AG09309 (cell line): ENCODE measurements around the gene SLCO4A1.

Source experiments
- DNase-seq: peaks from one replicate; pipeline ENCODE4 v3.0.0-alpha.2; 2010; ENCODE audit warnings: low read depth
- H3K4me3 ChIP-seq: 2 replicates; pipeline ENCODE4 v1.5.1; 2011; ENCODE audit warnings: mild to moderate bottlenecking, low read depth, low read length, moderate library complexity; ENCODE audit not compliant: control insufficient read depth
- TF ChIP-seq, protein P1 (sequence below): IDR thresholded peaks from 2 replicates; pipeline ENCODE4 v1.5.1; 2011; ENCODE audit warnings: mild to moderate bottlenecking, low read depth, low read length, inconsistent platforms; ENCODE audit not compliant: insufficient read depth, control insufficient read depth; ENCODE audit errors: missing control alignments

SLCO4A1 gene, protein sequence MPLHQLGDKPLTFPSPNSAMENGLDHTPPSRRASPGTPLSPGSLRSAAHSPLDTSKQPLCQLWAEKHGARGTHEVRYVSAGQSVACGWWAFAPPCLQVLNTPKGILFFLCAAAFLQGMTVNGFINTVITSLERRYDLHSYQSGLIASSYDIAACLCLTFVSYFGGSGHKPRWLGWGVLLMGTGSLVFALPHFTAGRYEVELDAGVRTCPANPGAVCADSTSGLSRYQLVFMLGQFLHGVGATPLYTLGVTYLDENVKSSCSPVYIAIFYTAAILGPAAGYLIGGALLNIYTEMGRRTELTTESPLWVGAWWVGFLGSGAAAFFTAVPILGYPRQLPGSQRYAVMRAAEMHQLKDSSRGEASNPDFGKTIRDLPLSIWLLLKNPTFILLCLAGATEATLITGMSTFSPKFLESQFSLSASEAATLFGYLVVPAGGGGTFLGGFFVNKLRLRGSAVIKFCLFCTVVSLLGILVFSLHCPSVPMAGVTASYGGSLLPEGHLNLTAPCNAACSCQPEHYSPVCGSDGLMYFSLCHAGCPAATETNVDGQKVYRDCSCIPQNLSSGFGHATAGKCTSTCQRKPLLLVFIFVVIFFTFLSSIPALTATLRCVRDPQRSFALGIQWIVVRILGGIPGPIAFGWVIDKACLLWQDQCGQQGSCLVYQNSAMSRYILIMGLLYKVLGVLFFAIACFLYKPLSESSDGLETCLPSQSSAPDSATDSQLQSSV

DNA sequence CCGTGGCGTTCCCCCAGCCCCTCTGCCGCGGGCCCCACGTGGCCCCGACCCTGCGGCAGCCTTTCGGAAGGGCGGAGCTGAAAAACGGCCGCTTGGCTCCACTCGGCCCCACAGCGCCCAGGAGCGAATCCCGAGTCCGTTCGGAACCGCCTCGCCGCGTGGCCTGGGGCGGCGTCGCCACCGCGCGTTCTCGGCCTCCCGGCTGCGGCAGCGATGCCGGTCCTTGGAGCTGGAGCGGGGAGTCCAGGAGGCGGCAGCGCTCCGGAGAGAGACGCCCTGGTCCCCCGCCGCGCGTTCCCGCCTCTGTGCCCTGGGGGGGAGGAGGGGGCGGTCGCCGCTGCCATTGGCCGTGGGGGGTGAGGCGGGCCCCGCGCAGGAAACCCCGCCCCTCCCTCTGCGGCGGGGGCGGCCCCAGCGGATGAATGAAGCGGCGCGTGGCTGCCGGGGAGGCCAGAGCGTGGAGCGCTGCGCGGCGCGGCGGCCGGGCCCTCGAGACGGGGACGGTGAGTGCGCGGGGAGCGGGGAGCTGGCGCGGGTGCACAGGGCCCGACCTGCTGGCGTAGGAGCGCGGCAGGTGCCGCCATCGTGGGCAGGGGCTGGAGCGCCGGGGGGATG lies at the start of gene SLCO4A1:
Gene SLCO4A1 (plus strand): TSS at position 453 of the 615 bp plus-strand sequence. CDS start 13,952 bp downstream, outside the sequence.
- DNase-seq: no peak
- H3K4me3 ChIP-seq: peak within 1 kb of the TSS; percentile 27
- TF ChIP-seq, protein P1, sequence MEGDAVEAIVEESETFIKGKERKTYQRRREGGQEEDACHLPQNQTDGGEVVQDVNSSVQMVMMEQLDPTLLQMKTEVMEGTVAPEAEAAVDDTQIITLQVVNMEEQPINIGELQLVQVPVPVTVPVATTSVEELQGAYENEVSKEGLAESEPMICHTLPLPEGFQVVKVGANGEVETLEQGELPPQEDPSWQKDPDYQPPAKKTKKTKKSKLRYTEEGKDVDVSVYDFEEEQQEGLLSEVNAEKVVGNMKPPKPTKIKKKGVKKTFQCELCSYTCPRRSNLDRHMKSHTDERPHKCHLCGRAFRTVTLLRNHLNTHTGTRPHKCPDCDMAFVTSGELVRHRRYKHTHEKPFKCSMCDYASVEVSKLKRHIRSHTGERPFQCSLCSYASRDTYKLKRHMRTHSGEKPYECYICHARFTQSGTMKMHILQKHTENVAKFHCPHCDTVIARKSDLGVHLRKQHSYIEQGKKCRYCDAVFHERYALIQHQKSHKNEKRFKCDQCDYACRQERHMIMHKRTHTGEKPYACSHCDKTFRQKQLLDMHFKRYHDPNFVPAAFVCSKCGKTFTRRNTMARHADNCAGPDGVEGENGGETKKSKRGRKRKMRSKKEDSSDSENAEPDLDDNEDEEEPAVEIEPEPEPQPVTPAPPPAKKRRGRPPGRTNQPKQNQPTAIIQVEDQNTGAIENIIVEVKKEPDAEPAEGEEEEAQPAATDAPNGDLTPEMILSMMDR: no peak

DNA sequence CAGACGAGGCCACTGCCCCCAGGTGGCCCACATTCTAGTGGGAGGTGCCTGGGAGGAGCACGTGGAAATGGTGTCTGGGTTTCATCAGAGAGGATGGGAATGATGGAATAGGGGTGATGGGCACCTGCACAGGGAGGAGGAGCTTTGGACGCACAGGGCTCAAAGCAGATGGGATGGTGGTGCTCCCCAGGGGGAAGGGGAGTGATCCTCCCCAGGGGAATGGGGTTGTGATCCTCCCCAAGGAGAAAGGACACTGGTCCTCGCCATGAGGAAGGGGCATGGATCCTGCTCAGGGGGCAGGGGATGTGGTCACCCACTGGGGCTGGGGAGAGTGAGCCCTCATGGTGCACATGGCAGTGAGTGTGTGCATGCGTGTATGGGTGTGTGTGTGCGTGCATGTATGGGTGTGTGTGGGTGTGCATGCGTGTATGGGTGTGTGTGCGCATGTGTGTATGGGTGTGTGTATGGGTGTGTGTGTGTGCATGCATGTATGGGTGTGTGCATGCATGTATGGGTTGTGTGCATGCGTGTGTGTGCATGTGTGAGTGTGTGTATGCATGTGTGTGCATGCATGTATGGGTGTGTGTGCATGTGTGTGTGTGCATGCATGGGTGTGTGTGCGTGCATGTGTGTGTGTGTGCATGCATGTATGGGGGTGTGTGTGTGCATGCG lies 49.7 kb upstream of the SLCO4A1 start:
- DNase-seq: no peak
- no peak overlapping the region for H3K4me3 ChIP-seq
- TF ChIP-seq, protein P1: no peak

DNA sequence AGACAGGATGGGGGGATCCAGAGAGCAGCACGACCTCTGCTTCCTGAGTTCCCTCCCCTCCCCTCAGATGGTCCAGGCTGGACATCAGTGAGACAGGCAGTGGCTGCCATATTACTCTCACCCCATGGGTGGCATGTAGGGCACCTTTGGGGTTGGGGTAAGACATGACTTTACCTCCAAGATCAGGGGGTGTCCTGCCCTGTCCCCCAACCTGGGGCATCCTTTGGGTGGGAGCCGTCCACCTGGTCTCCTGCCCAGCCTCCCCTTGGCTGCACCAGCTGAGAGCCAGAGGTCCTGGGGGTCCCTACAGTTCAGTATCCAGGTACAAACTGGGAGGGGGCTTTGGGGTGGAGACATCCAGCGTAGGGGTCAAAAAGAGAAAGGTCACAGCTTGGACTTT lies 48.7 kb upstream of the SLCO4A1 start:
- H3K4me3 ChIP-seq: no peak overlapping the region
- DNase-seq: no peak
- TF ChIP-seq, protein P1: no peak

DNA sequence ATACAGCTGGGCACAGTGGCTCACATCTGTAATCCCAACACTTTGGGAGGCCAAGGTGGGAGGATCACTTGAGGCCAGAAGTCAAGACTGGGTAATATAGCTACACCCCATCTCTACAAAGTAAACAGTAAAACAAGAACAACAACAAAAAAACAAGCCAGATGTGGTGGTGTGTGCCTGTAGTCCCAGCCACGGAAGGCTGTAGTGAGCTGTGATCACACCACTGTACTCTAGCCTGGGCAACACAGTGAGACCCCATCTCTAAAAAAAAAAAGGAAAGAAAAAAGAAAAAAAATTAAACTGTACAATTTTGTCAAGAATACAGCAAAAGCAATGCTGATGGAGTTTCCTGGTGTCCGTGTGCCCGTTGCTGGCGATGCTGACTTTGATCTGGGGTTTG lies 47.2 kb upstream of the SLCO4A1 start:
- no peak for DNase-seq
- TF ChIP-seq, protein P1: no peak
- no peak overlapping the region for H3K4me3 ChIP-seq

DNA sequence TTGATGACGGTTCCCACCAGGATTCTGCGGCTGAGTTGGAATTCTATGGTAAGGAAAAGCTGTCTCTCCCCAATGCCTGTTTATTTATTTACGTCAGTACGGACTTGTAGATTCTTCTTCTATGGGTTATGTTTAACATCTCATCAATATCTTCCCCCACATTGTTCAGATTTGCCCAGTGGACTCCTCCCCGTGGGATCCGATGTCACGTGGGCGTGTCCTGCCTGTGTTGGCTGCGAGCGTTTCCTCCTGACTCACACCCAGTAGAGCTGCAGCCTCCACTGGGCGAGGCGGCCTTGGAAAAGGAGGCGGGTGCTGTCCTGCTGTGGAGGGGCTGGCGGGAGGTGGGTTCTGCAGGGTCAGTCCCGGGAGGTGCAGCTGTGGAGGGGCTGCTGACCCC lies 46.8 kb upstream of the SLCO4A1 start:
- H3K4me3 ChIP-seq: no peak overlapping the region
- DNase-seq: no peak
- TF ChIP-seq, protein P1: no peak

DNA sequence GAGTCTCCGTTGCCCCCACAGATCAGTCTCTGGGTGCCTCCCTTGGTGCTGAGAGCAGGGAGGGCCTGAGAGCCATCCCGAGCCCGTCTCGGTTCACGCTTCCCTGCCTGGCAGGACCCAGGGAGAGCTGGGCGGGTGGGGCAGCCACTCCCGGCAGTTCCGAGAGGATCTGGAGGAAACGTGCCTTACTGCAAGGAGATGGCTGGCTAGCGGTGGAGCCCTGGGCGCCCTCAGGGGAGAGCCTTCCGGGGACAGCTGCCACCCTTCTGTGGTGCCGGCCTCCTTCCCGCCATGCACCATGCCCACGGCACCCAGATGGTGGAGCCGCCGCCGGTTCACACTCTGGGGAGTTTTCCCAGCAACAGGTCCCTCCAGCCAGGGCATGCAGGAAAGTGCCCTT lies 45.8 kb upstream of the SLCO4A1 start:
- no peak for DNase-seq
- H3K4me3 ChIP-seq: no peak overlapping the region
- TF ChIP-seq, protein P1: no peak
